Umbilical cord (tissue), 2 donors: Measurements from ENCODE around the gene E4F1. TPM values are rescaled to one million over a fixed set of nuclear protein-coding genes. Genes with fewer than 3 reads are reported as not detected.

Experiments used
- DNase-seq: peaks from one replicate; pipeline ENCODE4 v3.0.0-alpha.2; 2015; ENCODE audit warnings: low spot score
- total RNA-seq: library from RNA; depleted of rRNA; stranded (reverse); fragments of >200 nt; gene quantifications from one replicate; pipeline ENCODE4 v1.2.3, GENCODE V29; 2014; ENCODE audit warnings: low replicate concordance; ENCODE audit not compliant: insufficient read depth

E4F1 gene
- total RNA-seq, 1 donor from 2014 or later, result 14.7 TPM

- DNase-seq, result no peak
Measured at GRCh38 chr16:2273931-2274330, 50.5 kb downstream of the E4F1 start.

GRCh38 chr16:2275476-2276367 lies 52.3 kb downstream of the E4F1 start:
- no peak for DNase-seq

GRCh38 chr16:2276368-2277195 lies 53.2 kb downstream of the E4F1 start:
- DNase-seq, result no peak

GRCh38 chr16:2277466-2278271 lies 54.3 kb downstream of the E4F1 start:
- DNase-seq, result no peak

GRCh38 chr16:2278272-2278608 lies 54.8 kb downstream of the E4F1 start:
- no peak for DNase-seq

- DNase-seq, result no peak
Measured at GRCh38 chr16:2278956-2279800, 55.8 kb downstream of the E4F1 start.

- DNase-seq, result no peak
Measured at GRCh38 chr16:2280461-2280860, 57.1 kb downstream of the E4F1 start.

GRCh38 chr16:2280981-2281542 lies 57.7 kb downstream of the E4F1 start:
- no peak for DNase-seq

- no peak for DNase-seq
Measured at GRCh38 chr16:2282262-2282661, 58.9 kb downstream of the E4F1 start.

GRCh38 chr16:2282866-2283555 lies 59.6 kb downstream of the E4F1 start:
- no peak for DNase-seq

- DNase-seq, result no peak
Measured at GRCh38 chr16:2284001-2284770, 60.8 kb downstream of the E4F1 start.

GRCh38 chr16:2284797-2285576 lies 61.6 kb downstream of the E4F1 start:
- no peak for DNase-seq

Other genes with a start within 250 kb of the E4F1 start
- not detected for gene NOXO1, start 242.1 kb upstream of the E4F1 start, total RNA-seq
- 12.0 TPM for gene GFER, start 239.4 kb upstream of the E4F1 start, total RNA-seq
- 2.4 TPM for gene SYNGR3, start 233.6 kb upstream of the E4F1 start, total RNA-seq
- gene ZNF598, start 213.8 kb upstream of the E4F1 start, total RNA-seq, result 4.8 TPM
- gene NPW, start 203.8 kb upstream of the E4F1 start, total RNA-seq, result not detected
- gene NHERF2, start 196.7 kb upstream of the E4F1 start, total RNA-seq, result 30.3 TPM
- gene NTHL1, start 175.8 kb upstream of the E4F1 start, total RNA-seq, result 10.4 TPM
- gene TSC2, start 175.6 kb upstream of the E4F1 start, total RNA-seq, result 50.1 TPM
- gene PKD1, start 87.7 kb upstream of the E4F1 start, total RNA-seq, result 99.9 TPM
- gene RAB26, start 75.0 kb upstream of the E4F1 start, total RNA-seq, result 0.48 TPM
- gene TRAF7, start 67.8 kb upstream of the E4F1 start, total RNA-seq, result 22.9 TPM
- gene CASKIN1, start 27.0 kb upstream of the E4F1 start, total RNA-seq, result not detected
- gene MLST8, start 18.1 kb upstream of the E4F1 start, total RNA-seq, result 25.8 TPM
- gene BRICD5, start 12.7 kb upstream of the E4F1 start, total RNA-seq, result 3.6 TPM
- 7.9 TPM for gene PGP, start 8.8 kb upstream of the E4F1 start, total RNA-seq
- not detected for gene DNASE1L2, start 12.9 kb downstream of the E4F1 start, total RNA-seq
- 24.6 TPM for gene ECI1, start 28.0 kb downstream of the E4F1 start, total RNA-seq
- 51.3 TPM for gene RNPS1, start 44.5 kb downstream of the E4F1 start, total RNA-seq
- 0.72 TPM for gene ABCA3, start 117.1 kb downstream of the E4F1 start, total RNA-seq
- 6.3 TPM for gene CCNF, start 205.9 kb downstream of the E4F1 start, total RNA-seq
- 1.2 TPM for gene TEDC2, start 236.5 kb downstream of the E4F1 start, total RNA-seq
- 5.3 TPM for gene NTN3, start 247.7 kb downstream of the E4F1 start, total RNA-seq